ENCODE measurements around the gene STON2. TPM values are rescaled to one million over a fixed set of nuclear protein-coding genes. Genes with fewer than 3 reads are reported as not detected.

The STON2 gene
- total RNA-seq, 2 donors from 2014 or later, result 8.6 to 14.1 TPM

GRCh38 chr14:81367563-81367962, 32.6 kb downstream of the STON2 start:
- Histone ChIP-seq H3K27ac (no peak overlapping the region), H3K36me3 (no peaks in the 10 kb centered on the region), H3K9me3 (no peaks in the 10 kb centered on the region), H3K4me1 (no peaks in the 10 kb centered on the region), H3K27me3 (no peaks in the 10 kb centered on the region), H3K4me3 (no peak overlapping the region)
- TF ChIP-seq CTCF (IDR thresholded peaks at IDR 0.05), result no peak
- DNase-seq (ENCODE audit: low spot score), result no peak

- Histone ChIP-seq H3K4me1 (no peaks in the 10 kb centered on the region), H3K27ac (no peak overlapping the region), H3K36me3 (no peaks in the 10 kb centered on the region), H3K9me3 (no peaks in the 10 kb centered on the region), H3K4me3 (no peak overlapping the region), H3K27me3 (no peaks in the 10 kb centered on the region)
- TF ChIP-seq CTCF (IDR thresholded peaks at IDR 0.05), result no peak
- DNase-seq (ENCODE audit: low spot score), result no peak
These were observed 33.2 kb downstream of the STON2 start for GRCh38 chr14:81366884-81367283.

GRCh38 chr14:81366214-81366613, 33.9 kb downstream of the STON2 start:
- no peak overlapping the region for H3K27ac ChIP-seq
- no peak for TF ChIP-seq CTCF (IDR thresholded peaks at IDR 0.05)
- no peak for DNase-seq (ENCODE audit: low spot score)
- no peaks in the 10 kb centered on the region for H3K27me3 ChIP-seq
- no peaks in the 10 kb centered on the region for H3K4me1 ChIP-seq
- no peaks in the 10 kb centered on the region for H3K36me3 ChIP-seq
- no peaks in the 10 kb centered on the region for H3K9me3 ChIP-seq
- no peak overlapping the region for H3K4me3 ChIP-seq

DNA sequence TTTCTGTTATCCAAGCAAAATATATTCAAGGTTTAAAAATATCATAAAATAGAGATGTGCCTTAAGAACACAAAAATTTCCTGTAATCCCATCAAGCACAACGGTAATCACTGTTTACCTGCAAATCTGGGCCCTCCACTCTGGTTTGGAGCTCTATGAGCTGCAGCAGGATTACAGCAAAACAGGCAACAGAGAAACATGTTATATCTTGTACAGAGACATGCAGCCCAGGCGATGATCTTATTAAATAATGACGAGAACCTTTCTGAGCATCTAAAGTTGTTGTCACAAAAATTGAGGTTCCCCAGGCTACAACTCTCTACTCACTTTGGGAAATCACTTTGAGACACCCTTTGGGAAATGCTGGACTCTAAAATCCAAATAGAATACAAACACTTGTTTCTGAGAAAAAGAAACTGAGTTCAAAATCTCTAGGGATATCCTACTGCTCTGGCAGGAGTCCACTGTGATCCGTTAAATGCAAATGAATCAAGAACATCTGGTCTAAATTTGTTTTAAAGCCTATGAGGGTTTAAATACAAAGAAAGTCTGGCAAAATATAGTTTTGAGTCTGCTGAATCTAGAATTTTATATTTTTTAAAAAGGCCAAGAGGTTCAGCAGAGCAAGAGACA, 36.3 kb downstream of the STON2 start:
- no peak for TF ChIP-seq CTCF (IDR thresholded peaks at IDR 0.05)
- no peaks in the 10 kb centered on the region for H3K27me3 ChIP-seq
- peak overlapping the region; percentile 56 to 62 for H3K27ac ChIP-seq
- no peak overlapping the region for H3K4me3 ChIP-seq
- H3K9me3 ChIP-seq, result no peaks in the 10 kb centered on the region
- no peak for DNase-seq (ENCODE audit: low spot score)
- no peaks in the 10 kb centered on the region for H3K36me3 ChIP-seq
- no peaks in the 10 kb centered on the region for H3K4me1 ChIP-seq

GRCh38 chr14:81353691-81354323, 46.3 kb downstream of the STON2 start:
- no peak overlapping the region for H3K4me3 ChIP-seq
- TF ChIP-seq CTCF (IDR thresholded peaks at IDR 0.05), result no peak
- no peaks in the 10 kb centered on the region for H3K4me1 ChIP-seq
- DNase-seq (ENCODE audit: low spot score), result no peak
- no peaks in the 10 kb centered on the region for H3K36me3 ChIP-seq
- no peaks in the 10 kb centered on the region for H3K27me3 ChIP-seq
- no peak overlapping the region for H3K27ac ChIP-seq
- peaks cover 0 to 5% of the 10 kb centered on the region in 2 donors for H3K9me3 ChIP-seq

DNA sequence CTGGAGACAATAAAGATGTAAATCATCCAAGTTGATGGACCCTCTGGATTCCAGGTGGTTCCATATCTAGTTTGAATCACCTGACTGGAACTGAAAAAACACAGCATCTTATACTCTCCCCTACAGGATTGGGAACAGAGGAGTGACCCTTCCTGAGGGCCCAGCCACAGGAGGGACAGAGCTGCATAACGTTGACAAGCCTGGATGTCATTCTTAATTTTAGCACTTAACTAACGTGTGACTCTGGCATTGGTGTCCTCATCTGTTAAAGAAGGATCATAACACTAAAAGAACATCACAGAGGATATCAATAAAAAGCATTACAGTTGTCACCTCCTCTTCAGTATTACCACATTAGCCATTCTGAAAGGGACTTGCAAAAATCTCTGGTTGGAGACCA, 47.7 kb downstream of the STON2 start:
- no peaks in the 10 kb centered on the region for H3K27me3 ChIP-seq
- peaks cover 0 to 5% of the 10 kb centered on the region in 2 donors for H3K9me3 ChIP-seq
- no peak for TF ChIP-seq CTCF (IDR thresholded peaks at IDR 0.05)
- DNase-seq (ENCODE audit: low spot score), result no peak
- no peak overlapping the region for H3K4me3 ChIP-seq
- H3K4me1 ChIP-seq, result no peaks in the 10 kb centered on the region
- H3K27ac ChIP-seq, result no peak overlapping the region
- no peaks in the 10 kb centered on the region for H3K36me3 ChIP-seq
